K562 (cell line): ENCODE measurements around the gene MMP15. TPM values are rescaled to one million over a fixed set of nuclear protein-coding genes. Genes with fewer than 3 reads are reported as not detected.

Source experiments
- ATAC-seq: fragments of 200-7000 bp; cut with Tn5 transposase; 3 replicates; pipeline ENCODE4 v1.9.1; 2020; ENCODE audit warnings: moderate library complexity
- BruUV-seq: library from RNA; stranded (reverse); fragments of 400-500 nt; replicated peaks from 2 replicates; lab custom pipeline; 2021; lab: Mats Ljungman, UMichigan
- CTCF ChIA-PET: fragments of 300-600 bp; formaldehyde crosslinking; extraction: SDS; loops from one replicate; lab custom pipeline; 2021; ENCODE audit warnings: low intra/inter-chr PET ratio; lab: Yijun Ruan, JAX
- POLR2A ChIA-PET: fragments of 300-600, 350-650 bp; sonication (Branson Sonifier 250); formaldehyde crosslinking; extraction: SDS; loops from one replicate; lab custom pipeline; 2021; ENCODE audit warnings: antibody characterized with exemption, inconsistent platforms; lab: Yijun Ruan, JAX
- DNase-seq, 4 experiments: peaks; one replicate each; pipeline versions ENCODE4 v3.0.0 to v3.0.0-alpha.2; 2011 to 2018; ENCODE audit warnings: low spot score in 3 of 4, mixed read lengths in 3 of 4; ENCODE audit errors: extremely low read depth in 1 of 4
- FAIRE-seq: peaks from 2 replicates; lab custom pipeline; 2011; peaks lifted over from hg19 to GRCh38; lab: Jason Lieb, UNC
- H2AFZ ChIP-seq: 2 replicates; pipeline ENCODE4 v1.6.0; 2011; ENCODE audit warnings: low read depth, low read length, control low read depth, inconsistent platforms
- H3K27ac ChIP-seq: fragments of 200-600 bp; 3 replicates; pipeline ENCODE4 v1.8.0; 2011; ENCODE audit warnings: low read depth, mild to moderate bottlenecking, control low read depth, inconsistent platforms, low read length, moderate library complexity, mixed read lengths; ENCODE audit errors: extremely low read depth
- H3K27me3 ChIP-seq, 2 experiments: fragments of 300-600 bp in 1 of 2; 2 replicates in 1 of 2; 3 replicates in 1 of 2; pipeline versions ENCODE4 v1.6.0 to v1.8.0; 2011; ENCODE audit warnings: inconsistent platforms in 2 of 2, low read length in 2 of 2, mild to moderate bottlenecking in 1 of 2, mixed read lengths in 1 of 2, moderate library complexity in 1 of 2; ENCODE audit not compliant: control insufficient read depth in 2 of 2, insufficient read depth in 2 of 2
- H3K36me3 ChIP-seq: fragments of 300-600 bp; 3 replicates; pipeline ENCODE4 v1.8.0; 2011; ENCODE audit warnings: mild to moderate bottlenecking, low read length, inconsistent platforms; ENCODE audit not compliant: control insufficient read depth, insufficient read depth
- H3K4me1 ChIP-seq, 2 experiments: fragments of 200-600 bp in 1 of 2; replicated peaks in 1 of 2; 2 replicates in 1 of 2; 3 replicates in 1 of 2; pipeline versions ENCODE4 v1.5.1 to v1.8.0; 2011; ENCODE audit warnings: inconsistent platforms in 2 of 2, low read length in 2 of 2, mild to moderate bottlenecking in 1 of 2, mixed read lengths in 1 of 2, moderate library complexity in 1 of 2; ENCODE audit not compliant: control insufficient read depth in 2 of 2, insufficient read depth in 2 of 2
- H3K4me2 ChIP-seq: 2 replicates; pipeline ENCODE4 v1.6.1; 2011; ENCODE audit warnings: low read length, control low read depth, inconsistent platforms, mixed read lengths; ENCODE audit not compliant: insufficient read depth
- H3K4me3 ChIP-seq: fragments of 200-600 bp; sonication (generic), shearing (Covaris generic); 2 replicates; pipeline ENCODE4 v1.5.1; 2016; ENCODE audit warnings: control low read depth, inconsistent platforms
- H3K79me2 ChIP-seq: fragments of 200-600 bp; 3 replicates; pipeline ENCODE4 v1.8.0; 2011; ENCODE audit warnings: low read length, inconsistent platforms; ENCODE audit not compliant: control insufficient read depth, insufficient read depth
- H3K9ac ChIP-seq, 2 experiments: 2 replicates each; pipeline versions ENCODE4 v1.6.0 to v1.6.1; 2011; ENCODE audit warnings: low read depth in 2 of 2, low read length in 2 of 2, control low read depth in 1 of 2, inconsistent platforms in 1 of 2, mild to moderate bottlenecking in 1 of 2, mixed read lengths in 1 of 2; ENCODE audit not compliant: insufficient read depth in 1 of 2
- H3K9me1 ChIP-seq: one replicate; pipeline ENCODE4 v1.6.0; 2011; ENCODE audit warnings: inconsistent platforms, mild to moderate bottlenecking, low read length, moderate library complexity; ENCODE audit not compliant: control insufficient read depth, insufficient read depth
- H3K9me3 ChIP-seq: replicated peaks from 2 replicates; pipeline ENCODE4 v1.5.1; 2011; ENCODE audit warnings: low read depth, low read length, inconsistent platforms; ENCODE audit not compliant: control insufficient read depth, insufficient read depth
- H4K20me1 ChIP-seq: replicated peaks from 2 replicates; pipeline ENCODE4 v1.6.1; 2011; ENCODE audit warnings: low read length, inconsistent platforms, mixed read lengths; ENCODE audit not compliant: control insufficient read depth, insufficient read depth
- ATF2 ChIP-seq: sonication (generic); formaldehyde crosslinking; IDR thresholded peaks from 2 replicates; pipeline ENCODE4 v1.8.1; 2022; ENCODE audit warnings: missing genetic modification reagents
- BCLAF1 ChIP-seq, 2 experiments: fragments of 450-650 bp in 1 of 2; IDR thresholded peaks; 2 replicates each; pipeline ENCODE4 v1.6.1; 2011 to 2017; ENCODE audit warnings: low read depth in 2 of 2, antibody characterized with exemption in 1 of 2, borderline replicate concordance in 1 of 2, low read length in 1 of 2, mild to moderate bottlenecking in 1 of 2, mixed read lengths in 1 of 2; ENCODE audit not compliant: control insufficient read depth in 1 of 2
- CTCF ChIP-seq, 3 experiments: IDR thresholded peaks in 2 of 3; conservative IDR thresholded peaks in 1 of 3; 2 replicates each; pipeline ENCODE4 v1.5.1; 2011 to 2012; ENCODE audit warnings: low read length in 3 of 3, mild to moderate bottlenecking in 3 of 3, control low read depth in 2 of 3, improper control_type of control experiment in 1 of 3, inconsistent platforms in 1 of 3, low read depth in 1 of 3, mixed read lengths in 1 of 3, moderate library complexity in 1 of 3; ENCODE audit not compliant: insufficient read depth in 2 of 3
- E2F6 ChIP-seq, 2 experiments: IDR thresholded peaks; 2 replicates each; pipeline ENCODE4 v1.6.1; 2011; ENCODE audit warnings: borderline replicate concordance in 1 of 2, control low read depth in 1 of 2, low read depth in 1 of 2, low read length in 1 of 2, mild to moderate bottlenecking in 1 of 2, mixed read lengths in 1 of 2, moderate library complexity in 1 of 2; ENCODE audit not compliant: insufficient read depth in 1 of 2, insufficient read length in 1 of 2, poor library complexity in 1 of 2, severe bottlenecking in 1 of 2; ENCODE audit errors: extremely low read depth in 1 of 2
- HDAC6 ChIP-seq: IDR thresholded peaks from 2 replicates; pipeline ENCODE4 v1.6.1; 2012; ENCODE audit warnings: low read depth, mild to moderate bottlenecking, control low read depth, inconsistent platforms, low read length, moderate library complexity
- HDGF ChIP-seq: fragments of 450-650 bp; IDR thresholded peaks from 2 replicates; pipeline ENCODE4 v1.6.1; 2016
- MYNN ChIP-seq, 2 experiments: sonication (generic); formaldehyde crosslinking in 1 of 2; IDR thresholded peaks; 2 replicates each; pipeline versions ENCODE4 v1.5.0 to v1.6.1; 2016 to 2020; ENCODE audit warnings: antibody characterized with exemption in 1 of 2, missing genetic modification reagents in 1 of 2
- NCOA6 ChIP-seq: fragments of 450-650 bp; IDR thresholded peaks from 2 replicates; pipeline ENCODE4 v1.6.1; 2017; ENCODE audit warnings: mild to moderate bottlenecking
- POLR2AphosphoS5 ChIP-seq: IDR thresholded peaks from 2 replicates; pipeline ENCODE4 v1.6.1; 2011; ENCODE audit warnings: mild to moderate bottlenecking, low read depth, low read length, moderate library complexity; ENCODE audit not compliant: control insufficient read depth, insufficient read depth
- RBM22 ChIP-seq: fragments of 200-400 bp; formaldehyde crosslinking; IDR thresholded peaks from 2 replicates; pipeline ENCODE4 v1.6.1; 2018; ENCODE audit warnings: low read length, low read depth; ENCODE audit not compliant: poor library complexity, severe bottlenecking
- TEAD2 ChIP-seq: fragments of 450-650 bp; IDR thresholded peaks from 2 replicates; pipeline ENCODE4 v1.6.1; 2016; ENCODE audit warnings: missing genetic modification characterization, control low read depth, missing compliant biosample characterization
- TEAD4 ChIP-seq, 2 experiments: sonication (generic) in 1 of 2; formaldehyde crosslinking in 1 of 2; IDR thresholded peaks; 2 replicates each; pipeline versions ENCODE4 v1.6.1 to v1.8.0; 2012 to 2022; ENCODE audit warnings: borderline replicate concordance in 1 of 2, inconsistent platforms in 1 of 2, low read length in 1 of 2, mild to moderate bottlenecking in 1 of 2, missing genetic modification reagents in 1 of 2
- THRAP3 ChIP-seq: fragments of 450-650 bp; IDR thresholded peaks from 2 replicates; pipeline ENCODE4 v1.6.1; 2016; ENCODE audit warnings: mild to moderate bottlenecking, inconsistent platforms, borderline replicate concordance
- WGBS: fragments of 100-300 bp; shearing (Covaris generic); methylation state at CpG from one replicate; pipeline ENCODE4 v1.1.6; 2016; ENCODE audit warnings: low coverage, mixed read lengths; ENCODE audit not compliant: insufficient coverage; ENCODE audit errors: missing lambda C conversion rate; 5-methylcytosine and 5-hydroxymethylcytosine counted together
- in situ Hi-C: fragments of 300-500 bp; cut with MboI; formaldehyde crosslinking; loops from 4 replicates; pipeline ENCODE4 v1.15.0; 2018; ENCODE audit warnings: inconsistent platforms, mixed read lengths
- intact Hi-C: fragments of 100-400 bp; cut with micrococcal nuclease; formaldehyde crosslinking; loops from 2 replicates; pipeline ENCODE4 v1.14.2; 2022
- polyA plus RNA-seq, 8 experiments: library from polyadenylated mRNA; depleted of rRNA in 4 of 8; stranded (reverse) in 5 of 8; unstranded in 3 of 8; fragments of >200 nt; fragmentation: Nextera tagmentation in 2 of 8; fragmentation: Illumina TruSeq in 1 of 8; extraction: Ambion mirVana in 2 of 8; extraction: Trizol in 1 of 8; gene quantifications; 2 replicates each; pipeline versions ENCODE4 v1.2.1 to v1.2.3, GENCODE V29; 2011 to 2014; ENCODE audit warnings: inconsistent platforms in 1 of 8, missing spikeins in 1 of 8
- total RNA-seq, 7 experiments: library from RNA; depleted of rRNA in 6 of 7; stranded (reverse); fragments of >200 nt in 6 of 7; fragmentation: Illumina TruSeq in 2 of 7; extraction: Trizol in 2 of 7; gene quantifications; 2 replicates each; pipeline versions ENCODE4 v1.2.1 to v1.2.3, GENCODE V29; 2011 to 2021; ENCODE audit warnings: low replicate concordance in 1 of 7

The MMP15 gene
- total and polyA plus RNA-seq, 9 of the 15 experiments (the other 6 are each of a cell fraction or from before 2014, with no cell fraction given), result 0.01 to 20.4 (median 5.5) TPM

GRCh38 chr16:58029410-58029809 lies 3.9 kb downstream of the MMP15 start:
- no peak for FAIRE-seq
- H3K36me3 ChIP-seq, result no peaks in the 10 kb centered on the region
- intact Hi-C loops (loop anchor here (10.0 kb wide), 2 partner anchors 165 to 725 kb away; partner anchors contain the start of gene CSNK2A2), in situ Hi-C loops (no loop called here)
- ATAC-seq, result no peak
- no peak overlapping the region for H3K4me3 ChIP-seq
- no peak overlapping the region for H3K27ac ChIP-seq
- ChIA-PET CTCF (no interaction called here), POLR2A (interaction anchor here (0.7 to 1.0 kb wide), 2 partner anchors 67 to 156 kb away, joined by 3 to 4 read pairs; no protein-coding TSS in a partner anchor)
- no peaks in the 10 kb centered on the region for H3K27me3 ChIP-seq
- peaks cover 21% of the 10 kb centered on the region; the same call in 2 of the 3 replicates for H3K79me2 ChIP-seq
- H4K20me1 ChIP-seq, result peaks cover 9% of the 10 kb centered on the region
- no TSS peak for BruUV-seq
- 25% methylated on average over 2 of the region's 2 CpGs for WGBS
- no peak overlapping the region for H2AFZ ChIP-seq
- H3K4me2 ChIP-seq, result no peak overlapping the region
- H3K9ac ChIP-seq, result no peak overlapping the region
- peaks cover 6% of the 10 kb centered on the region for H3K9me1 ChIP-seq
- no peaks in the 10 kb centered on the region for H3K9me3 ChIP-seq
- peaks cover 29 to 72% of the 10 kb centered on the region in 2 experiments for H3K4me1 ChIP-seq
- DNase-seq, result no peak
- no peak for TF ChIP-seq MYNN (IDR thresholded peaks at IDR 0.05)
- no peak for TF ChIP-seq MYNN (CRISPR knock-in tag; IDR thresholded peaks at IDR 0.05)
- TF ChIP-seq HDGF, result no peak
- TF ChIP-seq E2F6 (IDR thresholded peaks at IDR 0.05; ENCODE audit: borderline replicate concordance in 1 of 2, extremely low read depth in 1 of 2, insufficient read depth in 1 of 2, insufficient read length in 1 of 2, low read depth in 1 of 2, low read length in 1 of 2, poor library complexity in 1 of 2, severe bottlenecking in 1 of 2), result no peak
- no peak for TF ChIP-seq NCOA6
- TF ChIP-seq HDAC6, result no peak
- TF ChIP-seq THRAP3, result no peak
- TF ChIP-seq TEAD4 (IDR thresholded peaks at IDR 0.05; ENCODE audit: low read length), result no peak
- TF ChIP-seq TEAD4 (CRISPR knock-in tag; IDR thresholded peaks at IDR 0.05; ENCODE audit: borderline replicate concordance), result no peak
- no peak for TF ChIP-seq BCLAF1 (IDR thresholded peaks at IDR 0.05; ENCODE audit: borderline replicate concordance in 1 of 2, control insufficient read depth in 1 of 2, low read depth in 2 of 2, low read length in 1 of 2)
- no peak for TF ChIP-seq TEAD2 (tag)
- no peak for TF ChIP-seq POLR2AphosphoS5
- TF ChIP-seq CTCF (IDR thresholded peaks at IDR 0.05 in 2 of 3, conservative IDR thresholded peaks at IDR 0.05 in 1 of 3; ENCODE audit: insufficient read depth in 2 of 3, low read depth in 1 of 3, low read length in 3 of 3), result no peak
- TF ChIP-seq RBM22, result no peak
- no peak for TF ChIP-seq ATF2 (CRISPR knock-in tag)
